HS-5 (cell line): ENCODE data around the gene CLEC12A.
"Not testable (repeated sequence)": the region's sequence is repeated elsewhere in the genome, so short reads cannot be mapped to it uniquely, and the experiment has no call there.

ENCODE experiments used
- DNase-seq: peaks from one replicate; pipeline ENCODE4 v3.0.0-alpha.2; 2012; ENCODE audit warnings: low read depth

The CLEC12A gene

DNA sequence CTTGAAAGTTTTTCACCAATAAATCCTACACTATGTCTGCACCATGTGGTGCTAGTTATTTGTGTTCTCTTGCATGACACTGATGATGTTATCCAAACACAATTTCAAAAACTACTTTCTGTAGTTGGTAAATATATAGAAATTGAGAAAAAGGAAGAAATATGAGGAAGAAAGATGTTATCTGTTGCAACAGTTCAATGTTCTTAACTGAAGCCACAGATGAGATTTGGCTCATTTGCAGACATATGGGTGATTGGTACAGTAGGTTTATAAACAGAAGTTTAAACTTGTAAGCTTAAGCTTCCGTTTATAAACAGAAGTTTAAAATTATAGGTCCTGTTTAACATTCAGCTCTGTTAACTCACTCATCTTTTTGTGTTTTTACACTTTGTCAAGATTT, at the start of gene CLEC12A:
Gene CLEC12A, plus strand, starts transcription at position 229 of the 400 bp plus-strand sequence. CDS start 188 bp downstream, outside the sequence.
- DNase-seq: no peak

DNA sequence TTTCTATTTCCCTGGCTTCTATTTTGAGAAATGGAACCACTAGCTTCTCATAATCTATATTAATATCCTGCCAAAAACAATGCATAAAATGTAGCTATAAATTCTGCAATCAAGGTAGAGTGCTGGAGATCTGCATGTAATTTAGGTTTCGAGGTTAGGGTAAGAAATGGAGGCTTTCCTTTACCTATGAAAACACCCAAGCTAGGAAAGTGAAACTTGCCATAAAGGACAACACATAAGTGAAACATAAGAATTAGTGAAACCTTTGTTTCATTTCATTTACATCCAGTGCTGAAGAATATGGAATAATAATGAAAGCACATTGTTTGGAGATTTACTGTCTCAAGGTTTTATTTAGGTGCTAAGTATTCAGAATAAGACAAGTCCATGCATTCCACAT, 48.8 kb upstream of the CLEC12A start:
- no peak for DNase-seq

DNA sequence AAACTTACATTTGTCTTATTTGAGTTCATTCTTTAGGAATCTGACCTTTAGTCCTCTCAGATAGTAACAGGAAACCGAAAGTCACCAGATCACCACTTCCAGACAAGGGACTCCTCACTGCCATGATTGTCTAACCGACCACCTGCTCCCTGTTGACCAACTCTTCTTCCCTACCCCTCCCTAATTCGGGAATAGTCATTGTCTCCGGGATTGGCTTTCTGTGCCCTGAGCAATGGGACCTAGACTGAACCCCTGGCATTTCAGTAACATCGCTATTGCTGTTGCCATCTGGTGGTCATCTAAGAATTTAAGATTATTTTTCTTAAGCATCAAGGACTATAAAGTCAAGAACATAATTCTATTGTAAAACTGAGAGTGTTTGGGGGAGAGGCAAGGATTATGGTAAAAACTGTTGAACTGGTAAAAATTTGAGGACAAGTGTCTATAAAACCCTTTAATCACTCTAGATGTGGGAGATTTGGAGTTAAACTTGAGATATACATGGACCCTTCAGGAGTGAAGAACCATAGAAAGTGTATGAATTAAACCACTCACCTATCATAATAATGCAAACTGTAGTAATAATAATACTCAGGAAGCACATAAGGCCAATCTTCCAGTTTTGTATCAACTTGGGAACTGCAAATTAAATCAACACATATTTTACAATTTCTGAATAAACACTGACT, 45.4 kb upstream of the CLEC12A start:
- no peak for DNase-seq

DNA sequence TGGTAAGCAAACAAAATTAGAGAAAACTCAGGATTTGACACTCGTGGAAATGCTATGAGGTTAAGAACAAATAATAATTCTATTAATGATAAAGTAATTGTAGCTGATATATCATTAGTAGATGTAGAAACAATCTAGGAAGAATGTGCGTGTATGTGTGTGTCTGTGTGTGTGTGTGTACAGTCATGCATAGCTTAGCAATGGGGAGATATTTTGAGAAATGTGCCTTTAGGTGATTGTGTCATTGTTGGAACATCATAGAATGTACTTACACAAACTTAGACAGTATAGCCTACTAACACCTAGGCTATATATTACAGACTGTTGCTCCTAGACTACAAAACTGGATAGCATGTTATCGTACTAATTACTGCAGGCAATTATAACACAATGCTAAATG, 44.3 kb upstream of the CLEC12A start:
- no peak for DNase-seq

DNA sequence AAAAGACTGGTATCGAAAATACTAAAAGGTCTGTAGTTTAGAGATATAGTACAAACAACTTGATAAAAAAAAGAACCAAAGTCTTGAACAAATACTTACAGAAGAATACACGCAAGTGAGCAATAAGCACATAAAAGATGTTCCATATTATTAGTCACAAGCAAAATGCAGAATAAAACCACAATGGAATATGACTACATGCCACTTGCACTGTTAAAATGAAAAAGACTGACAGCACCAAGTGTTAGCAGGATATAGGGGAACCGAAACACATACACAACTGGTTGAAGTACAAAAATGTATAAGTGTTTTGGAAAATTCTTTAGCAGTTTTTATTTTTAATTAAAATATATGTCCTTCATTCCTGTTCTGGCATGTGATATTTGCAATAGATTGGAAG, 42.6 kb upstream of the CLEC12A start:
- DNase-seq: no peak

DNA sequence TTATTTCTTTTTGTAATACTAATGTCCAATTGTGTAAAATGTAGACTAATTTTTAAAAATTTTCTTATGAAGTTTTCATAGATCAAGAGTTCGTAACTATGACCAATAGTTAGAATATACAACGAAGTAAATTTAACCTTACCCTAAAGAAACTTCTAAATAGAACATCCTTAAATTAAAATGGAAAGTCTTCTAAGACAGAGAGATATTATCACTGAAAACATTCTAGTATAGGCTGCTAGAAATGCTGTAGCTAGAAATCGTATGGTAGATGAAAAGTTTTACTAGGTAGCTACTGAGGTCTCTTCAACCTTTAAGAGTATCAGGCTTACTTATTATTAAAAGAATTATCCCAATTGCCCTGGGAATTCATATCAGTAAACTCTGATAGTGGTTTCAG, 40.0 kb upstream of the CLEC12A start:
- DNase-seq: no peak

DNA sequence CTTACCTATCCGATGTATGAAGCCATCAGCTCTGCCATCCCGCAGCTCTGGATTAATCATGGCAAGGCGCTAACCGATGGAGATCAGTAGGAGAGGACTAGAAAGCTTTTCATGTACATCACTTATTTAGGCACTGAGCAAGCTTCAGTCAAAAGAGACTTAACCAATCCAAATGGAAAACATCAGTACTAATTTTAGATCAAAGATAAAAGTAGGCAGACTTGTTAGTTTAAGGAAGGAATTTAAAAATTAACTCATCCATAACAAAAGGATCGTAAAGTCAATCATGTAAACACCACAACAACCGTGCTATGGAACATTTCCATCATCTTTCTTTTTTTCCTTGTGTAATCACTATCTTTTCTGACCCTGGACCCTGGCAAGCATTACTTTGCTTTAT, 38.9 kb upstream of the CLEC12A start, which contains the start of gene CLEC2A:
Gene CLEC2A, minus strand, starts transcription at position 101 of the 400 bp plus-strand sequence. Its CDS starts 41 bp downstream, at position 60.
- DNase-seq: no peak

DNA sequence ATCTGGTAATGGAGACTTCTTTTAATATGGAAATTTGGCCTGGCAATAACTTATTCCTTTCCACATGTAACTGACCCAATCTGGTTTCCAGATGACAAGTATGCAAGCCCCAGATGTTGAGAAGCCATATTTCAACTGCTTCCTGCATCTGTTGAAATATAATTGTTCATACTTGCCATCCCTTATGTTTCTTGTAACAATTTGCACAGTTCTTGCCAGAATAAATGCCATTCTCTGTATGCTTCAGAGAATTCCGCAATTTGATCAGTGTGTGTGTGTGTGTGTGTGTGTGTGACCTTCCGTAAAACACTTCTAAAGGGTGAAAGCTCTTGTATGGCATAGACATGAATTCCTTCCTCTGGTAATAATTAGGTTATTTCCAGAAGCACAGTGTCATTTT, 37.3 kb upstream of the CLEC12A start:
- DNase-seq: peak; percentile 11

DNA sequence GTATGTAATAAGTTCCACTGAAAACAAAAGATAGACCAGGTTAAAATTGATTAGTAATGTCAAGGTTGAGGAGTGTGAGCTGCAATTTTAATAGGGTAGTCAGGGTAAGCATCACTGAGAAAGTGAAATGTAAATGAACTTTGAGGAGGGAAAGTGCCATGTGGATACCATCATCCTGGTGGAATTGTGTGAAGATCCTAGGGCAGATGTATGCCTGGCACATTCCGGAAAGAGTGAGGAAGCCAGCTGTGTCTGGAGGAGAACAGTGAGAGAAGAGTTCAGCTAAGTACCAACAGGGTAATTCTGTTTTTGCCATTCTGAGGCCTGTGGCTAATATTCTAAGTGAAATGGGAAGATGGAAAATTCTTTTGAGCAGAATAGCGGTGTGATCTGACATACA, 36.2 kb upstream of the CLEC12A start:
- DNase-seq: no peak

DNA sequence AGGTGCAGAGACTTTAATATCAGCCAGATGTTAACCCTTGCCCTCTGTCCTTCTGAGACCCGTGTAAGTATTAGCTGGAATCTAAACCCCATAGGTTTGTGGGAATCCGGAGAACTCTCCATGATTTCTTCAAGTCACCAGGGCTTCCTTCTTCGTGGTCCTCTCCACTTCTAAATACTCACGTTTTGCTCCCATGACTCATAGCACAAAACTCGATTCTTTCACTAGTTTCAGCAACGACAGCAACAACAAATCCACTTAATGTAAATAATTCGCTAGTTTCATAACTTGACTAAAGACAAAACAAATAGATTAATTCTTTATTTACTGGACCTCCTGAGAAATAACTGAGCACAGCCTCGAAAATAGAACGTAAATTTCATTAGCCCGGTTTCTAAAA, 34.6 kb upstream of the CLEC12A start:
- DNase-seq: no peak

DNA sequence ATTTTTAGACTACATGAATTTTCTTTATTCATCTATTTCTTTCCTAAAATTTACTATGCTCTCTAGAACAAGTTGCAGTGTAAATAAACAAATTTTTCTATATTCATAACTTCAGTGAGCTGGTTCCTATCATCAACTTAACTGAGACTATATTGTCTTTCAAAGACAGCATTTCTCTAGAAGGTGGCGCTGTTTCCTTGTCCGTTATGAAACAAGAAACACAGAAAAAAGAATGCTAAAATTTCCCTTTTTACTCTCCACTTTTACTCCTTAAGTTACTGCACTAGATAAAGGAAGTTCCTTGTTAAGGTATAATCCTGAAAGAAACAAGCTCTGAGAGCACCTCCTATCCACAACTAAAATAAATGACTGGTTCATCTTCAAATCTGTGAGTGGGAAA, 30.8 kb upstream of the CLEC12A start:
- no peak for DNase-seq

DNA sequence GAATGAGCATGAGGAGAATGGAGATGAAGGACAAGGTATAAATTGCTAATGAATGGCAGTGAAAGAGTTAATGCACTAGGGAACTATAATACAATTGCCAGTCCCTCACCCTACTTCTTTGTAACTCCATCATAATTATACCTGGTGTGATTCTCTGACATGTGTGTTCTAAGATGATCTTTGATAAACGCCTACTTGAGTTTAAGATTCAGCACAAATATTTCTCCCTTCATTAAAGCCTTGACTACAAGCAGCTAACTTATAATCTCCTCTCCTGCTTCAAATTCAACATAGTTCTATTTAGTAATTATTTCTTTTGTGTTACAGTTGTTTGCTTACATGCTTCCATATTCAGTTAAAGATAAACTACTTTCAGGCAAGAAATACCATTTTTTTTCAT, 29.4 kb upstream of the CLEC12A start:
- no peak for DNase-seq

DNA sequence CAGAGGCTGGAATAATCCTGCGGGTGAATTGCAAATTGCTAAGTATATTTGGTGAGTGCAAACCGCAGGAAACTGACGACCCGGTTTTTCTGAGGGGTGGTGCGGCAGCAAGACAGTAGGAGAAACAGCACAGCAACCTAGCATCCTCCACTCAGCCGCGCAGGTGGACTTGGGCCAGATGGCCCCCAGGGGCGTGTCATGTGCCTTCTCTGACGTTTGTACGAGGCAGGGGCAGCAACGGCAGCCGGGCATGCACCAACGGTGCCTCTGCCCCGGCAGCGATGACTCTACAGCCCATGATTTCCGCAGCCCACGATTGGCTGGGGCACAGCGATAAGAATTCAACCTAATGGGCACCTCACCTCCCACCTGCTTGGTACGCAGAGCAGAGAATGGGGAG, 28.0 kb upstream of the CLEC12A start:
- no peak for DNase-seq

DNA sequence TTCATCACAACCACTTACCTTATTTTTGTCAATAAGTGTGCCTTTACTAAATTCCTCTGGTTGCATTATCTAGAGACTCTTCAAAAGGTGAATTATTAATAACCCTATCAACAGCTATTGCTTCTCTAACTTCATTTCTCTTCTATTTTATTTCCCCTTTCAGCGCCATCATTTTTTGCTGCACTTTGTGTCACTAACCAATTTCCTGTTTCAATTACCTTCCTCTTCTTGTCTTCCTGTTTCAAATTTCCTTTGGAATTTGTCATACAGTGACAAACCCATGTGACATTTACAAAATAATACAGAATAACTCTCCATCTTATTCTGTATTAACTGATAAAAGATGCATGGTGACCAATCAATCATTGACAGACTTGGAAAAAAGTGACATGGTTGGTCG, 26.8 kb upstream of the CLEC12A start:
- no peak for DNase-seq

DNA sequence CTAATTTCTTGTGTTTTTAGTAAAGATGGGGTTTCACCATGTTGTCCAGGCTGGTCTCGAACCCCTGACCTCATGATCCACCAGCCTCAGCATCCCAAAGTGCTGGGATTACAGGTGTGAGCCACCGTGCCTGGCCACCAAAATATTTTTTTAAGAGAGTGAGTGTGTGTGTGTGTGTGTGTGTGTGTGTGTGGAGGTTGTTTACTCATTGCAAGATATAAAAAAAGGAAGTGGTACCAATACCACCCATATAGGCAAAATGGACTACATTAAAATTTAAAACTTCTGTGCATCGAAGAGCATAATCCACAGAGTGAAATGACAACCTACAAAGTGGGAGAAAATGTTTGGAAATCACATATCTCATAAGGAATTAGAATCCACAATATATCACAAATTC, 23.5 kb upstream of the CLEC12A start:
- no peak for DNase-seq

DNA sequence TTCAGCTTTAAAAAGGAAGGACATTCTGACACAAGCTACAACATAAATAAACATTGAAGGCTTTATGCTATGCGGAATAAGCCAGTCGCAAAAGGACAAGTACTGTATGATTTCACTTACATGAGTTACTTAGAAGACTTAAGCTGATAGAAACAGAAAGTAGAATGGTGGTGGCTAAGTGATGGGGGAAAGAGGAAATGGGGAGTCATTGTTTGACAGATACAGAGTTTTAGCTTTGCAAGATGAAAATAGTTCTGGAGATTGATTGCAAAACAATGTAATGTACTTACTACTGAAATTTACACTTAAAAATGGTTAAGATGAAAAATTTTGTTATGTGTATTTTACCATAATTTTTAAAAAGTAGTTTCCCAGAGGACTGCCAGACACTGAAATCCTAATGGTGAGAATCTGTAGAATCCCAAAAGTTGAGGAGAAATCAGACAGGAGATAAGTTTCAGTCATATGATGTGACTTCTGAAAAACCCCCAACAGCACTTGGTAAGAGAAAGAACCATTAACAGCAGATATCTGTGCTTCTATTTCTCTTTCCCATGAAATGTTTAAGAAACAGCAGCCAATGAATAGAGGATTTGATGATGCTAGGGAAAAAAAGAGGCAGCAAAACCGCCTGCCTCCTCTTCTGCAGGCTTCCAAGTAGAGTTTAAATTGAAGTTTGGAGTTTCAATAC, 22.5 kb upstream of the CLEC12A start:
- no peak for DNase-seq

DNA sequence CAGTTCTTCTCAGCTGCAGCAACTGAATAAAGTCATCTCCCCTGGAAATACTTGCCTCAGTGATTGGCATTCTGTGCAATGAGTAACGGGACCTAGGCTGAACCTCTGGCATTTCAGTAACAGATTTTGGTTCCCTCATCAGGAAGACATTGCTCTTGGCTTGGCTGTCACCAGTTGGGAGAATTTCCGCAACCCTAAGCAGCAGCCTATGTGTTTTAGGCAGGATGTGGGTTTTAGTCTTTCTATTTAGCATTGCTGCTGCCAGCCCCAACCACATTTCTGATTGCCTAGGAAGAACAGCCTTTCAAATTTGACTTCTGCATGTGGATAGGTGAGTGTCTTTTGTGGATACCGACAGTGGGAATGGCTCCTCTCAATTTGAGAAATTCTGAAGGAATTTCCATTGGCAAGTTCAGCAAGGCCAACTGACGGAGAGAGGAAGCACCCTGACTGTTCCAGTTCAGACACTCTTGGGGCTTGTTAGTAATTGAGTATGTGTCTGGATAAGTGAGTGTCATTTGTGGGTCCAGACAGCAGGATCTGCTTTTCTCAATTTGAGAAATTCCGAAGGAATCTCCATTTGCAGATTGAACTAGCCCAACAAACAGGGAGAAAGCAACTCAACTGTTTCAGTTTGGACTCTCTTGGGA, 20.1 kb upstream of the CLEC12A start:
- DNase-seq: no peak

DNA sequence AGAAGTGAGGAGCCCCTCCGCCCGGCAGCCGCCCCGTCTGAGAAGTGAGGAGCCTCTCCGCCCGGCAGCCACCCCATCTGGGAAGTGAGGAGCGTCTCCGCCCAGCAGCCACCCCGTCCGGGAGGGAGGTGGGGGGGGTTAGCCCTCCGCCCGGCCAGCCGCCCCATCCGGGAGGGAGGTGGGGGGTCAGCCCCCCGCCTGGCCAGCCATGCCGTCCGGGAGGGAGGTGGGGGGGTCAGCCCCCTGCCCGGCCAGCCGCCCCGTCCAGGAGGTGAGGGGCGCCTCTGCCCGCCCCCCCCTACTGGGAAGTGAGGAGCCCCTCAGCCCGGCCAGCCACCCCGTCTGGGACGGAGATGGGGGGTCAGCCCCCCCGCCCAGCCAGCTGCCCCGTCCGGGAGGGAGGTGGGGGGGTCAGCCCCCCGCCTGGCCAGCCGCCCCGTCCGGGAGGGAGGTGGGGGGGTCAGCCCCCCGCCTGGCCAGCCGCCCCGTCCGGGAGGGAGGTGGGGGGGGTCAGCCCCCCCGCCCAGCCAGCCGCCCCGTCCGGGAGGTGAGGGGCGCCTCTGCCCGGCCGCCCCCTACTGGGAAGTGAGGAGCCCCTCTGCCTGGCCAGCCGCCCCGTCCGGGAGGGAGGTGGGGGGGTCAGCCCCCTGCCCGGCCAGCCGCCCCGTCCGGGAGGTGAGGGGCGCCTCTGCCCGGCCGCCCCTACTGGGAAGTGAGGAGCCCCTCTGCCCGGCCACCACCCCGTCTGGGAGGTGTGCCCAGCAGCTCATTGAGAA, 18.1 kb upstream of the CLEC12A start:
- DNase-seq: not testable (repeated sequence)

DNA sequence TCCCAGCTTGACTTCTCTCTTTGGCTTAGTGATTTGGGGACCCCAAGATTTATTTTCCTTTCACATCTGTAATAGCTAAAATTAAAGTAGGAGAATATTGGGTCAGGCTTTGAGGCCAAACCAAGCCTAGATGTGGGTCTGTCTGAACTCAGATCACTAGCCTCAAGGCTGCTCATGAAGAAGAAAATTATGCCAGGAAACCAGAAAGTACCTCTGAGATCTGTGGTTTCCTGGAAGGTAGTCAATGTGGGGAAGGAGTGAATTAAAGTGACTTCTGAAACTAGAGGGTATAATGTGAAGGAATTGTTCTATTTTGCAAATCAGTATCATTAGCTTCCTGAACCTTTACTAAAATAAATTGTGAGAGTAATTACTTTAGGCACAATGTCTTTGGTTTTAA, 13.4 kb upstream of the CLEC12A start:
- no peak for DNase-seq

DNA sequence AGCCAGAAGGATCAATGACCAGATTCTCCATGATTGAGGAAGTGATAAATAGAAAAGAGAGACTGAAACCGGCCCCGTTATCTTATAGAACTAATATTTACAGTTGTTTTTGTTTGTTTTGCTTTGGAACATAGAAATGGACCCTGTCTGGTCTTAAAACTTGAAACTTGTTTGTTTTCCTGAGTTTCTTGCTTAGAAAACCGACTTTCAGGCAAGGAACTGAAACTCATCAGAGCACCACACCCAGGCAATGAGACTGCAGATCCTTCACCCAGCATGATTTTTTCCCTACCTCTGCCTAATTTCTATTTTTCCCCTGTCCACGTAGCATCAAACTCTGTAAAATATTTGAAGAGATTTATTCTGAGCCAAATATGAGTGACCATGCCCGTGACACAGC, 10.6 kb upstream of the CLEC12A start:
- no peak for DNase-seq

DNA sequence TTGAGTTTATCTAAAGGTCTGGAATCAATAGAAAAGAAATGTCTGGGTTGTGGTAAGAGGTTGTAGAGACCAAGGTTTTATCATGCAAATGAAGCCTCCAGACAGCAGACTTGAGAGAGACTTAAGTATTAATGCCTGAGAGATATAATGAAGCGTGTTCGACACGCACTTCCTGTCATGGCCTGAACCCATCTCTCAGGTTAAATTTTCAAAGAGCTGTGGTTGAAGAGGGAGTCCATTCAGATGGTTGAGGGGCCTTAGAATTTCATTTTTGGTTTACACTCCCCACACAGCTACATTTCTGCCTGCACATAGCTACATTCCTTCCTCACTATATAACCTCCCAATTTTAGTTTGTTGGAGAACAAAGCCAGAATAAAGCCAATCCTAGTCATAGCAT, 10.1 kb upstream of the CLEC12A start:
- no peak for DNase-seq

DNA sequence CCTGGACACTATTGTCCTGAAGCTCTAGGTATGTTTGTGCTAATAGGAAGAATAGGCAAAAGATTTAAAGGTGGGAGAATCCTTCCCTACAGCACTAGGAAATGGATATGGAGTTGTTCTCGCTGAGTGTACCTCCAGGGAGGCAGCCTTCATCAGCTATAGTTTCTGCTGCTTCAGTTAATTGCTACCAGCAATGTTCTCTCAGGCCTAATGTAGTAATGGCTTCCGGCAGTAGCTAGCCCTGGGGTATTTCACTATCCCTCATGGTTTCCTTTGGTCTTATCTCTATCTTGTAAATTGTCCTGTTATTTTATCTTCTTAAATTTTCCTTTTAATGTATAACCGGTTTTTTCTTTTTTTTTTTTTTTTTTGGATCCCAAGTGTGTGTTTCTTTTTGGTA, 9.3 kb upstream of the CLEC12A start:
- DNase-seq: no peak

DNA sequence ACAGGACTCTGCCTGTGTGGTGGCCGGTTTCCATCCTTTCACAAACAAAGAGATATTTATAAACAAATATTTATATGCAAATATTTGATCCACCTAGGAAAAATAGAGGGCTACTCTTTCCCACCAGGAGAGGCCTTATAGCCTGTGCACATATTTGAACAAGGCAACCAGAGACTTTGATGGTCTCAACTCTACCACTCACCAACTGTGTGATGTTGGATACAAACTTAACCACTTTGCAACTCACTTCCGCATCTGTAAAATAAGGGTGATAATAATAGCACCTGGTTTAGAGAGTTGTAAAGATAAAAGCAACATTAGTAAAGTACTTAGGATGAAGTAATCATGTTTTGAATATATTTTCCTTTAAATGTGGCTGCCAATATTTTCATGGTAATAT, 1.5 kb upstream of the CLEC12A start:
- no peak for DNase-seq
